Fibroblast of villous mesenchyme (primary cell): Measurements from ENCODE around the gene NPIPA1. TPM values are rescaled to one million over a fixed set of nuclear protein-coding genes. Genes with fewer than 3 reads are reported as not detected.

Source experiments
- small RNA-seq: library from RNA; depleted of rRNA; stranded (forward); fragments of <200 nt; gene quantifications from one replicate; pipeline ENCODE3, GENCODE V24; 2012
- total RNA-seq: library from RNA; depleted of rRNA; stranded (reverse); fragments of >200 nt; gene quantifications from 2 replicates; pipeline ENCODE4 v1.2.3, GENCODE V29; 2012

NPIPA1 gene
- total RNA-seq, 1 donor: 39.3 TPM

Small RNA genes lying within 50 kb of the gene (small RNA-seq; reads per million reads assigned to genes)
- not detected for gene AC138932.4
- gene MIR3180-1: not detected
- gene MIR3670-1: not detected
- gene MIR6511A1: not detected
- not detected for gene MIR6770-1
- gene RF00019: not detected

Other genes starting within 250 kb of the NPIPA1 start
- gene PLA2G10, start 243.1 kb upstream of the NPIPA1 start, total RNA-seq: not detected in 2 replicates
- 0.32 and 0.43 TPM in 2 replicates for gene NPIPA3, start 234.0 kb upstream of the NPIPA1 start, total RNA-seq
- gene NPIPA2, start 194.9 kb upstream of the NPIPA1 start, total RNA-seq: 0.32 and 0.43 TPM in 2 replicates
- 70.2 and 80.3 TPM in 2 replicates for gene NOMO1, start 103.7 kb upstream of the NPIPA1 start, total RNA-seq
- 74.4 and 112 TPM in 2 replicates for gene PDXDC1, start 37.6 kb downstream of the NPIPA1 start, total RNA-seq
- gene NTAN1, start 118.6 kb downstream of the NPIPA1 start, total RNA-seq: 72.5 and 76.7 TPM in 2 replicates
- 28.7 and 43.2 TPM in 2 replicates for gene RRN3, start 156.8 kb downstream of the NPIPA1 start, total RNA-seq